Activated CD4-positive, alpha-beta memory T cell treated with anti-CD3 and anti-CD28 coated beads for 36 hours (primary cell): ENCODE data around the gene SMTNL2. TPM values are rescaled to one million over a fixed set of nuclear protein-coding genes. Genes with fewer than 3 reads are reported as not detected.
"Not testable (repeated sequence)": the region's sequence is repeated elsewhere in the genome, so short reads cannot be mapped to it uniquely, and the experiment has no call there.

Source experiments
- CTCF ChIA-PET: fragments of 350-600 bp; sonication (Branson Sonifier 250); formaldehyde crosslinking; loops from one replicate; lab custom pipeline; 2021; ENCODE audit warnings: antibody characterized with exemption, inconsistent platforms; lab: Charles Lee
- POLR2A ChIA-PET: fragments of 350-600 bp; sonication (Branson Sonifier 250); formaldehyde crosslinking; loops from one replicate; lab custom pipeline; 2021; ENCODE audit warnings: antibody characterized with exemption; lab: Charles Lee
- DNase-seq: peaks from one replicate; pipeline ENCODE4 v3.0.0-alpha.2; 2020
- H3K27ac Mint-ChIP-seq: one replicate; pipeline ENCODE4 v1.8.0; 2021; ENCODE audit warnings: mixed read lengths
- H3K27me3 Mint-ChIP-seq: one replicate; pipeline ENCODE4 v1.8.0; 2021; ENCODE audit warnings: mixed read lengths
- H3K36me3 Mint-ChIP-seq: one replicate; pipeline ENCODE4 v1.8.0; 2021; ENCODE audit warnings: mixed read lengths
- H3K4me1 Mint-ChIP-seq: one replicate; pipeline ENCODE4 v1.8.0; 2021; ENCODE audit warnings: low read depth, mixed read lengths
- H3K4me3 Mint-ChIP-seq: one replicate; pipeline ENCODE4 v1.8.0; 2021; ENCODE audit warnings: mild to moderate bottlenecking, mixed read lengths
- H3K9me3 Mint-ChIP-seq: one replicate; pipeline ENCODE4 v1.8.0; 2021; ENCODE audit warnings: mixed read lengths
- intact Hi-C: fragments of 100-400 bp; cut with micrococcal nuclease; formaldehyde crosslinking; loops from one replicate; pipeline ENCODE4 v1.15.1; 2023
- total RNA-seq, 2 experiments: library from RNA; stranded (reverse); gene quantifications; one replicate each; pipeline ENCODE4 v1.2.3, GENCODE V29; 2021

The SMTNL2 gene
- total RNA-seq, 2 experiments from 2014 or later, result not detected

GRCh38 chr17:4645642-4646041 lies 61.3 kb downstream of the SMTNL2 start:
- ChIA-PET POLR2A (no interaction called here), CTCF (interaction anchor here (0.6 kb wide), 1 partner anchor 19 kb away, joined by 4 read pairs; no protein-coding TSS in a partner anchor)
- Mint-ChIP-seq H3K4me1 (peaks cover 8% of the 10 kb centered on the region), H3K9me3 (no peaks in the 10 kb centered on the region), H3K27me3 (peaks cover 49% of the 10 kb centered on the region), H3K4me3 (no peak overlapping the region), H3K36me3 (no peaks in the 10 kb centered on the region), H3K27ac (no peak overlapping the region)
- DNase-seq, result no peak
- intact Hi-C loops, result no loop called here

GRCh38 chr17:4648741-4649140 lies 64.4 kb downstream of the SMTNL2 start:
- POLR2A ChIA-PET, result no interaction called here
- CTCF ChIA-PET, result interaction anchor here (1.8 kb wide), 1 partner anchor 82 kb away, joined by 6 read pairs; no protein-coding TSS in a partner anchor
- Mint-ChIP-seq H3K27ac (no peak overlapping the region), H3K36me3 (no peaks in the 10 kb centered on the region), H3K4me3 (no peak overlapping the region), H3K9me3 (no peaks in the 10 kb centered on the region), H3K27me3 (peaks cover 22% of the 10 kb centered on the region), H3K4me1 (no peaks in the 10 kb centered on the region)
- DNase-seq, result no peak
- intact Hi-C loops, result no loop called here

GRCh38 chr17:4652997-4653396 lies 68.7 kb downstream of the SMTNL2 start:
- no peak for DNase-seq
- Mint-ChIP-seq H3K27ac (no peak overlapping the region), H3K36me3 (no peaks in the 10 kb centered on the region), H3K9me3 (no peaks in the 10 kb centered on the region), H3K27me3 (peaks cover 13% of the 10 kb centered on the region), H3K4me3 (no peak overlapping the region), H3K4me1 (peaks cover 6% of the 10 kb centered on the region)
- ChIA-PET POLR2A (no interaction called here), CTCF (no interaction called here)
- intact Hi-C loops, result no loop called here

GRCh38 chr17:4655933-4656332 lies 71.6 kb downstream of the SMTNL2 start:
- H3K9me3 Mint-ChIP-seq, H3K27ac Mint-ChIP-seq, POLR2A ChIA-PET, DNase-seq, H3K4me3 Mint-ChIP-seq, H3K36me3 Mint-ChIP-seq: not testable (repeated sequence)
- intact Hi-C loops, result loop anchor here (2.0 to 5.0 kb wide), 2 partner anchors 23 to 41 kb away; no protein-coding TSS in a partner anchor
- Mint-ChIP-seq H3K4me1 (peaks cover 12% of the 10 kb centered on the region), H3K27me3 (peaks cover 13% of the 10 kb centered on the region)
- CTCF ChIA-PET, result interaction anchor here (0.7 kb wide), 1 partner anchor 155 kb away, joined by 3 read pairs; no protein-coding TSS in a partner anchor

- DNase-seq, result no peak
- Mint-ChIP-seq H3K27ac (no peak overlapping the region), H3K4me1 (peaks cover 12% of the 10 kb centered on the region), H3K9me3 (no peaks in the 10 kb centered on the region), H3K36me3 (no peaks in the 10 kb centered on the region), H3K27me3 (peaks cover 11% of the 10 kb centered on the region), H3K4me3 (no peak overlapping the region)
- intact Hi-C loops, result loop anchor here (2.0 to 5.0 kb wide), 2 partner anchors 21 to 40 kb away; no protein-coding TSS in a partner anchor
- ChIA-PET CTCF (no interaction called here), POLR2A (no interaction called here)
These were observed 73.3 kb downstream of the SMTNL2 start for GRCh38 chr17:4657678-4658077.

Other genes with a start within 250 kb of the SMTNL2 start
- 10 to 100 TPM; 54.4 to 57.6 TPM for gene UBE2G1, start 217.9 kb upstream of the SMTNL2 start, total RNA-seq
- gene SPNS3, start 150.6 kb upstream of the SMTNL2 start, total RNA-seq, result 1 to 10 TPM; 6.6 to 6.7 TPM
- under 1 TPM; 0.15 to 0.24 TPM for gene SPNS2, start 85.6 kb upstream of the SMTNL2 start, total RNA-seq
- 10 to 100 TPM; 66.6 to 70.8 TPM for gene MYBBP1A, start 29.1 kb upstream of the SMTNL2 start, total RNA-seq
- gene GGT6, start 24.0 kb upstream of the SMTNL2 start, total RNA-seq, result not detected
- not detected for gene ALOX15, start 57.1 kb downstream of the SMTNL2 start, total RNA-seq
- 100 to 1,000 TPM in 1 of 2 experiments, 10 to 100 TPM in 1; 96.1 to 101 TPM for gene PELP1, start 119.6 kb downstream of the SMTNL2 start, total RNA-seq
- 100 to 1,000 TPM; 210 to 226 TPM for gene ARRB2, start 126.1 kb downstream of the SMTNL2 start, total RNA-seq
- gene MED11, start 146.9 kb downstream of the SMTNL2 start, total RNA-seq, result 10 to 100 TPM; 20.4 to 21.8 TPM
- gene ZMYND15, start 155.3 kb downstream of the SMTNL2 start, total RNA-seq, result under 1 TPM; 0.10 to 0.24 TPM
- 1 to 10 TPM; 3.1 to 3.4 TPM for gene CXCL16, start 155.4 kb downstream of the SMTNL2 start, total RNA-seq
- not detected for gene TM4SF5, start 187.4 kb downstream of the SMTNL2 start, total RNA-seq
- gene VMO1, start 201.8 kb downstream of the SMTNL2 start, total RNA-seq, result not detected
- not detected for gene GLTPD2, start 204.4 kb downstream of the SMTNL2 start, total RNA-seq
- gene PSMB6, start 211.6 kb downstream of the SMTNL2 start, total RNA-seq, result 100 to 1,000 TPM; 165 to 177 TPM
- 10 to 100 TPM; 15.8 to 19.3 TPM for gene PLD2, start 222.6 kb downstream of the SMTNL2 start, total RNA-seq
- gene MINK1, start 248.8 kb downstream of the SMTNL2 start, total RNA-seq, result 10 to 100 TPM; 67.5 to 79.3 TPM